ENCODE measurements around the gene PLEKHM1. TPM values are rescaled to one million over a fixed set of nuclear protein-coding genes. Genes with fewer than 3 reads are reported as not detected.

Gene PLEKHM1
- polyA plus RNA-seq, 1 experiment = 18.2 TPM

DNA sequence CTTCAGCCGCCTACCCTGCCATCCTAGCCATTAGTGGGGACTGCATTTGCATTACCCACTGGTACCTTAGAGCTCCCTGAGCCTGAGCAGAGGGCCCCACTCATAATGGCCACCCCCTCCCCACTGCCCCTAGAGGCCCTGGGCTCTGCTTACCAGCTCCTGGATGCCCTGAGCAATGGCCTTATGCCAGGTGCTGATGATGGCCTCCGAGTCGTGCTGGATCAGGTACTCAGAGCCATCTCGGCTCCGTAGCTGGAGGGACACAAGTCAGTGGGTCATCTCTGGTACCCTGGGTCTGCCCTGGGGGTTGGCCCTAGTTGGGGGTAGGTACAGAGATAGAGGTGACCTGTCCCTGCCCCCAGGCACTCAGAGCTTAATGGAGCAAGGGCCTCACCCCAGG, 92.7 kb downstream of the PLEKHM1 start:
- peaks cover 12% of the 10 kb centered on the region for H3K27me3 ChIP-seq (ENCODE audit: control insufficient read depth, insufficient read depth, low read length)
- H3K9me3 ChIP-seq (ENCODE audit: control insufficient read depth, insufficient read depth, low read length) = peaks cover 7% of the 10 kb centered on the region; the same call in 1 of the 2 replicates
- no peak overlapping the region for H3K4me3 ChIP-seq (ENCODE audit: low read depth, low read length)
- POLR2A ChIA-PET = no interaction called here
- TF ChIP-seq, protein P1, sequence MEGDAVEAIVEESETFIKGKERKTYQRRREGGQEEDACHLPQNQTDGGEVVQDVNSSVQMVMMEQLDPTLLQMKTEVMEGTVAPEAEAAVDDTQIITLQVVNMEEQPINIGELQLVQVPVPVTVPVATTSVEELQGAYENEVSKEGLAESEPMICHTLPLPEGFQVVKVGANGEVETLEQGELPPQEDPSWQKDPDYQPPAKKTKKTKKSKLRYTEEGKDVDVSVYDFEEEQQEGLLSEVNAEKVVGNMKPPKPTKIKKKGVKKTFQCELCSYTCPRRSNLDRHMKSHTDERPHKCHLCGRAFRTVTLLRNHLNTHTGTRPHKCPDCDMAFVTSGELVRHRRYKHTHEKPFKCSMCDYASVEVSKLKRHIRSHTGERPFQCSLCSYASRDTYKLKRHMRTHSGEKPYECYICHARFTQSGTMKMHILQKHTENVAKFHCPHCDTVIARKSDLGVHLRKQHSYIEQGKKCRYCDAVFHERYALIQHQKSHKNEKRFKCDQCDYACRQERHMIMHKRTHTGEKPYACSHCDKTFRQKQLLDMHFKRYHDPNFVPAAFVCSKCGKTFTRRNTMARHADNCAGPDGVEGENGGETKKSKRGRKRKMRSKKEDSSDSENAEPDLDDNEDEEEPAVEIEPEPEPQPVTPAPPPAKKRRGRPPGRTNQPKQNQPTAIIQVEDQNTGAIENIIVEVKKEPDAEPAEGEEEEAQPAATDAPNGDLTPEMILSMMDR (IDR thresholded peaks at IDR 0.05; ENCODE audit: low read depth, low read length) = no peak
- CTCF ChIA-PET = interaction anchor here (1.0 kb wide), 1 partner anchor 162 kb away, joined by 3 read pairs; no protein-coding TSS in a partner anchor
- no peak for DNase-seq (ENCODE audit: low read depth, low spot score)
- H3K27ac ChIP-seq (ENCODE audit: low read depth, low read length) = no peak overlapping the region

DNA sequence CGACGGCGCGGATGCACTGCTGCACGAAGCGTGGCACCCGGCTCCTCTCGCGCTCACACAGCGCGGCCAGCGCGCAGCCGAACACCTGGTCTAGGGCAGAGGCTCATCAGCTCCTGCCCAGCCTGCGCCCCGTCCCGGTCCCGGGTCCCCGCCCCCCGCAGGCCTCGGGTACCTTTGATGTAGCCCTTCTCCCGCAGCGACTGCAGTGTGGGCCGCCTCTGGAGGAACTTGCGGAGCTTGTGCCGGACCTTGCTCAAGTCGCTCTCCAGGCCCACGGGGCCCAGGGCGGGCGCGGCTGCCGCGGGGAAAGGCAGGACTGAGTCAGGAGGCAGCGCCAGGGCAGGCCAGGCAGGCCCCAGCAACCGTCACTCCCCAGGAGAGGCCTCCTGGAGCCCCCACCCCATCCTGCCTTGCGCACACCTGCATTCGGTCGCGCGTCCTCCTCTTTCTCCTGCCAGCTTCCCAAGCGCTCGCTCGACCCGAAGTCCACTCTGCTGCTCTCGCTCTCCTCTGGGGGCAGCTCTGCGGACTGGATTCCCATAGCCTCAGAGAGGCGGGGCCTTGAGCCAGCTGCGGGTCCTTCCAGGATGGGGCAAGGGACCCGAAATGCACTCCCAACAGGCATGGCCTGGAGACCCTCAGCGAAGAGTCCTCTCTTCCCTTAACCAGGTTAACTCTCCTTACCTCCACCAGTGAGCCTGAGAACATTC, 93.9 kb downstream of the PLEKHM1 start:
- CTCF ChIA-PET = interaction anchor here (1.2 to 2.3 kb wide), 2 partner anchors 11 to 435 kb away, joined by 4 to 7 read pairs; no protein-coding TSS in a partner anchor
- peaks cover 6% of the 10 kb centered on the region for H3K27me3 ChIP-seq (ENCODE audit: control insufficient read depth, insufficient read depth, low read length)
- no peak overlapping the region for H3K4me3 ChIP-seq (ENCODE audit: low read depth, low read length)
- no peak overlapping the region for H3K27ac ChIP-seq (ENCODE audit: low read depth, low read length)
- H3K9me3 ChIP-seq (ENCODE audit: control insufficient read depth, insufficient read depth, low read length) = peaks cover 7% of the 10 kb centered on the region; the same call in 1 of the 2 replicates
- TF ChIP-seq, protein P1 (IDR thresholded peaks at IDR 0.05; ENCODE audit: low read depth, low read length) = no peak
- no peak for DNase-seq (ENCODE audit: low read depth, low spot score)
- POLR2A ChIA-PET = no interaction called here

DNA sequence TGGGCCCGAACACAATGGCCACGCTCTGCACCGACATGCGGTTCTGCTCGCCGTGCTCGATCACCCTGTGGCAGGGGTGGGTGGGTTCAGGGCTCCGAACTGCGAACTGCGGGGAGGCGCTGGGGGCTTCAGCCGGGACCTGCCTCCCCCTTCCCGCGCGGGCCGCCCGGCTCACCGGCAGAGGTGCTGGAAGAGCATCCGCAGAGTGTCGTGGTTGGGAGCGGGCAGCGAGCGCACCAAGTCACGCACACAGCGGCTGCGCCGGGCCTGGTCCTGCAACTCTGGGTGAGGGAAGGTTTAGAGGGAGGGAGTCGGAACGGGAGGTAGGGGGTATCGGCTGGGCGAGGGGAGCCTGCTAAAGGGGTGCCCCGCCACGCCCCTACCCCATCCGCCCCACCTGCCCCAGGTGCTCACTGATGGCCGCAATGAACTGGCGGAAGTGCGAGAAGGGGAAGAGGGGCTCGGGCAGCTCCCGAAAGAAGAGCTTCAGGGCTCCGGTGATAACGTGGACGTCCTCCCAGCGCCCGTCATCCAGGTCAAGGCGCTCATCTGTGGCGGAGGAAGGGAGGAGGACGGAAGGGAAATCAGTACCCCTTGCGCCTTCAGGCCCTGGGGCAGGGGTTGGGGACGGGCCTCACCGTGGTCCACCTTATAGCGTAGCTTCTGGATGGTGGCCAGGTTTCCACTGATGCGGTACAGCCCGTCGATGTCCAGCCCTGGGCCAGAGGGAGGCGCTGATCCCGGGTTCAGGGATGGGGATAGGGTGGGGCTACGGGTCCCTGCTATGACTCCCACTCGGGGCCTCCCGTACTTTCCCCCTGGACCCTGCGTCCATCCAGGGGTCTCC, 94.7 kb downstream of the PLEKHM1 start:
- POLR2A ChIA-PET = interaction anchor here (1.7 kb wide), 1 partner anchor 248 kb away, joined by 4 read pairs; the partner anchor contains the start of gene HEXIM1
- H3K4me3 ChIP-seq (ENCODE audit: low read depth, low read length) = peak overlapping the region; percentile 50
- DNase-seq (ENCODE audit: low read depth, low spot score) = no peak

DNA sequence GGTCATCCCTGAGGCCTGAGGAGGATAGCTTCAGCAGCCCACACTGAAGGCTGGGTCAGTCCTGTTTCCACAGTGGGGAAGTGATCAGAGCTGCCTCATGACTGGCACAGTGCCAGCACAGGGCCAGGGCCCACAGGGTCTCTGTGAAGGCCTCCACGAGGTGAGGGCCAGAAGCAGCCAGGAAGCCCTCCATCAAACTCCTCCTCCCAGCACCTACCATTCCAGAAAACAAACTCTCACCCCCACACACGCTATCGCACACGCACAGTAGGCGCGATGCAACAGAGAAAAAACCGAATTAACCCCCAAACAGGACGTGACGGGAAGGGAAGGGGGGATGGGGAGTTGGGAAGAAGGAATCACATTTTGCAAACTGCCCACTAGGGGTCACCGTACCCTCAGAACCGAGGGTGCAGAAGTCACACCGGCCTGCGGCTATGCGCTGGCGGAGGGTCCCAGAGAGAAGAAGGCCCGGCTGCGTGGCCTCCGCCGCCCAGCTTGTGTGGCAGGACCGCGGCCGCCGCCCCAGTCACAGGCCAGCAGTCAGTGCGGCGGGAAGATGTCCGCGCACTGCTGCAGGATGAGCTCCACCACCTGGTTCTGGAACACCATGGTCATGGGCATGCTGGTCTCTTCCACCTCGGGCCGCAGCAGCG, 95.5 kb downstream of the PLEKHM1 start:
- DNase-seq (ENCODE audit: low read depth, low spot score) = peak; percentile 81
- H3K9me3 ChIP-seq (ENCODE audit: control insufficient read depth, insufficient read depth, low read length) = peaks cover 7% of the 10 kb centered on the region; the same call in 1 of the 2 replicates
- H3K27ac ChIP-seq (ENCODE audit: low read depth, low read length) = no peak overlapping the region
- ChIA-PET POLR2A (interaction anchor here (0.6 to 1.7 kb wide), 2 partner anchors 176 to 247 kb away, joined by 3 to 4 read pairs; partner anchors contain the start of gene HEXIM1), CTCF (interaction anchor here (0.6 to 3.1 kb wide), 16 partner anchors 8 to 437 kb away, joined by 3 to 18 read pairs (median 4); partner anchors contain the start of gene ACBD4)
- TF ChIP-seq, protein P1 (IDR thresholded peaks at IDR 0.05; ENCODE audit: low read depth, low read length) = peak; percentile 79
- peaks cover 5% of the 10 kb centered on the region for H3K27me3 ChIP-seq (ENCODE audit: control insufficient read depth, insufficient read depth, low read length)
- peak overlapping the region; percentile 50 for H3K4me3 ChIP-seq (ENCODE audit: low read depth, low read length)

More for the DNA sequence above, 94.7 kb downstream of the PLEKHM1 start:
- H3K27ac ChIP-seq (ENCODE audit: low read depth, low read length) = no peak overlapping the region
- peaks cover 7% of the 10 kb centered on the region; the same call in 1 of the 2 replicates for H3K9me3 ChIP-seq (ENCODE audit: control insufficient read depth, insufficient read depth, low read length)
- peaks cover 5% of the 10 kb centered on the region for H3K27me3 ChIP-seq (ENCODE audit: control insufficient read depth, insufficient read depth, low read length)
- CTCF ChIA-PET = interaction anchor here (0.6 to 3.1 kb wide), 14 partner anchors 7 to 436 kb away, joined by 3 to 18 read pairs (median 4); partner anchors contain the start of gene ACBD4
- TF ChIP-seq, protein P1 (IDR thresholded peaks at IDR 0.05; ENCODE audit: low read depth, low read length) = no peak
